ENCODE results near the gene C1QTNF5. TPM values are rescaled to one million over a fixed set of nuclear protein-coding genes. Genes with fewer than 3 reads are reported as not detected.

C1QTNF5 gene
- total RNA-seq, 1 experiment from 2014 or later = 5.9 TPM

DNA sequence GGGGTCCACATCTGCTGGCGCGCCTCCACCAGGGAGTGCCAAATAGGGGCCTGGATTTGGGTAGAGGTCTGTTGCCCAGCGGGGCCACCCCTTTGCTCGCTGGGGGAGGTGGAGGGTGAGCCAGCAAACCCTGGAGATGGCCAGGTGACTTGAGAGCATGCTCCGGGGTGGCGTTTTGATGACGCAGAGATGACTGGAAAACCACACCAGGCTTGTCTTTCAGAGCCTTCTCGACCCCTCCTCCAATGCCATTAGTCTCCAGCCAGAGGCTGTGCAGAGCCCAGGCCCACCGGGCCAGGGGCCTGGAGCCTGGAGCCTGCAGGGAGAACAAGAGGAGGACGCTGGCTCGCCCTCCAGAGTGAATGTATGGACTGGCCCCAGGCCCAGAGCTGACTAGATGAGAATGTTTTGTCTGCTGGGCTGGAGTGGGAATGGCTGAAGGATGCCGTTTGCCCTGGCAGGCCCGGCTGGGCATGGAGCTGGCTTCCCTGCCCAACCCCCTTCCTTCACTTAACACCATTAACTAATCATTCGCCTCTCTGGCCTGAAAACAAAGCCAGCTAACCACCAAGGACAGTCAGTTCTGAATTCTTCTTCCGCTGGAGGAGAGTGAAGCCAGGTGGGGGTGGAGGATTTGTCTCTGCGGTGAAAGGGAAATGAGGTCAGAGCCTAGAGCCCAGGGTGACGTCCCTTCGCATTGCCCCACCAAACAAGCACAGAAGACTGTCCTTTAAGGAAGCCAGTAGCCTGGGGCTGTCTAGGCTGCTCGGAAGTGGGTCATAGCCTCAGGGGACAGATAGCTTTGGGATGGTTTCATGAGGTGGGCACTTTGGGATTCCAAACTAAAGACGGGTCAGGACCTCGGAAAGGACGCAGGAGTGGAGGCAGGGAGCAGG lies 22.2 kb downstream of the C1QTNF5 start:
- DNase-seq (ENCODE audit: low read depth) = peak; percentile 95

DNA sequence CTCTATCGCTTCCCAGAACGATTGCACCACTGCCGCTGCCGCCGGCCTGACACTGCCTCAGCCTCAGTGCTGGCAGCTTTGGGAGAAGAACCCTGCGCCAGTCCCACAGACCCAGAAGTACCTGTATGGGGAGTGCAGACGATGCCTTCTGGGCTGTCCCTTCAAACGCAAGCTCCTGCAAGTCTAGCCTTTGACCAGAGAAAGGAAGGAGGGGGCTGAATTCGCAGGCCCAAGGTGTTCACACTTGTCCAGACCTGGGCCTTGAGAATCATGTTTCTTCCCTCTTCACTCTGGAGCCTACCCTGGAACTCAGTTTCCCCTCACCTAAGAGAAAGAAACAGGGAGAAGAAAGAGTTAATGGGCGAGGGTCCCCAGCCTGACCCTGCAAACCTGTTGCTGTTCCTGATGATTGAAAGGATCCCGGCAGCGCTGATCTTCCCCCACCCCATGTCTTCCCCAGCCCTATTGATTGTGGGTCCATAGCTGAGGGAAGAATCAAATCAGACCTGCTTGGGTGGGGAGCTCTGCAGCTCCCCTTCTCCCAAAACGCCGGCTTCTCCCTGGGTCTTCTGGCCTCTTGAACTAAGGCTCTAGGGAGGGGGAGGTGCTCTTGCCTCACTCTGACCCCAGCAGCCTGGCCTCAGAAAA lies 23.0 kb downstream of the C1QTNF5 start:
- DNase-seq (ENCODE audit: low read depth) = no peak

DNA sequence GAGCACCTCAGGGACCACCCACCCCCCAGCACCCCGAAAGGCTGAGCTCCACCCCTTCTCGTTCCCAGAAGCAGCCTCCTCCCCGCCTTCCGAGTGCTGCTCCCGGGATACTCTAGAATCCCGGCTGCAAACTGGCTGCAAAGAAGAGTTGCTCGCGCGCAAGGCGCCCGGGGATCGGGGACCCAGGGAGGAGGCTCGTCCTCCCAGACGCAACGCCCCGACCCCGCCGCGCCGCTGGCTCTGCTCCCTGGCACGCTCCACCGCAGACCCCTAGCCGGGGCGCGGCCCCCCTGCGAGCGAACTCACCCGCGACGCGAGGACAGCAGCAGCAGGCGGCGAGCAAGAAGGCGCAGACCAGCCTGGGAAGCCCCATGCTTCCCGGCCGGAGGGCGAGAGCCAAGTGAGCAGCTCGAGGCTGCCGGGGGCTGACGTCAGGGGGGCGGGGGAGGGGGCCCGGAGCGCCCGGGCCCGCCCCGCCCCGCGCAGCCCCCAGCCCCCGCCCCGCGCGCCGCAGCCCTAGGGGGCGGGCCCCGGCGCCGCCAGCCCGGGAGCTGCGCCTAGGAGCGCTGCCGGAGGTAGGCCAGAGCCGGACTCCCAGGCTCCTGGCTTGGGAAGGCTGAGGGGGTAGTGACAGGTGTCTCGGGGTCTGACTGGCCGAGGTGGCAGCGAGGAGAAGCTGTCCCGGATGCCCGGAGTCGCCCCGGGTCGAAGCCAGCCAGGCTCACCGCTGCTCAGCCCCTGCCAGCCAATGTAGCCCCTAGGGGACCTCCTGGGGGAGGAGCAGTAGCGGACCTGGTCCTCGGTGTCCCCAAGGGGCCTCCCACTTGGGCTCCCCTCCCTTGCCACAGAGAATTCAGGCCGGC lies 23.7 kb downstream of the C1QTNF5 start, which contains the start of gene MCAM:
Gene MCAM (minus strand): TSS at position 402 of the 863 bp plus-strand sequence. CDS start 29 bp downstream, at position 373.
- DNase-seq (ENCODE audit: low read depth) = peak; percentile 47

DNA sequence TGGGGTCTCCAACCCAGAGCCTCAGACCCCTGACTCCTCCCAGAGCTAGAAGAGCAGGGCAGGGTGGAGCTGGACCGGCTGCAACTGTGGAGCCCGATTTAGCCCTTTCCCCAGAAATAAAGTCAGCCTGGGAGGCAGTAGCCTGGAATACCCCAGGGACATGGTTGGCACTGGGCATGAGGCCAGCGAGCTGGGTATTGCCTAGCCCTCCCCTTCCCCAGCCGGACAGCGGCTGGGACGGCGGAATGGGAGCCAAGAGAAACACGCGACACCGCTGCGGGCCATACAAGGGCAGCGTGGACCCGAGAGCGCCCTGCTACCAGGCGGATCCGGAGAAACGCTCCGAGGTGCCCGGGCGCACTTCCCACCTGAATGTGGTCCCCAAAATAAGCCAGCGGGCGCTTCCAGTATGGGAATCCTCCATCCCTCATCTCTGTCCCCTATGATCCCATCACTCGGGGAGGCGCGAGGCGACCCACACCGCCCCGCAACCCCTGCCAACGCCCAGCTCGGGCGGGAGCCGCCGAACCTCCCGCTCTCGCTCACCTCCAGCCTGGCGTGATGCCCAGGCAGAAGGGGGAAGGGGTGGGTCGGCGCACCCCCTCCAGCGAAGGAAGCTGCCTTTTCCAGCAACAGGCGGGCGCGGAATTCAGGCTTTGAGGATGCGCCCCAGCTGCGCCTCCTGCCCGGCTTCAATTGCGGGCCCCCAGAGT lies 24.5 kb downstream of the C1QTNF5 start:
- DNase-seq (ENCODE audit: low read depth) = peak; percentile 68

DNA sequence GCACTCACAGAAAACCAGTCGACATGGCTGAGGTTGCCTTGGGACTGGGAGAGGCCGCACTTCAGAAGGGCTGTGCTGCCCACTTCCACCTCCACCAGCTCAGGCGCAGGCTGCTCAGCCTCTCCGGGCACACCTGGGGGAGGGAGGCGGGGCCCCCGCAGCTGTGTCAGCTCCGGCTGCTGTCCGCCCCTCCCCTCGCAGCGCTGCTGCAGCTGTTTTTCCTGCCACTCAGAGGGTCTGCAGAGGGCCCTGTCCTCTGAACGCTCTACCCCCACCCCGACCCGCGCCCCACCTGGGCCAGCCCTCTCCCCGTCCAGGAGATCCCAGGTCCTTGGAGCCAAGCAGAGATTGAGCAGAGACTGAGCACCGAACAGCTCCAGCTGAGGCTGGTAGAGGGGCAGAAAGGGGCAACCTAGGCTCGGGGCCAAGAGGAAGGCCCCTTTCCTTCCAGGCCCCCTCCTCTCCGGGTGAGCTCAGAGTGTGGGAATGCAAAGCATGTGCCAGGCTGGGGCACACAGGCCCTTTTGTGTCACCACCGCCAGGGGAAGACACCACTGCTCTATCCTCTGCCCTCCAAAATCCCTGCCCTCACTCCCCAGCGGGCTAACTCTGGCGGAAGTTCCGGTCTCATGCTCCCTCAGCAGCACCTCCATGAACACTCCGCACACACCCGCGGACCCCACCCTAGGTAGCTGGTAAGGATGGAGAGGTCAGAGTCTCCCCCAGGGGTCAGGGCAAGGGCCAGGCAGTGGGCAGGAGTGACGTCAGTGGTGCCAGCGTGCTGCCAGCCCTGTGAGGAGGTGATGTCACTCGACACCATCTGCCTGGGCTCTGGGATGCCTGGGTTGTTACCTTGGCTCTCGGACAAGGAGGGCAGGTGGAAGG lies 25.3 kb downstream of the C1QTNF5 start:
- peak; percentile 63 for DNase-seq (ENCODE audit: low read depth)

GRCh38 chr11:119314726-119315125 lies 26.0 kb downstream of the C1QTNF5 start:
- DNase-seq (ENCODE audit: low read depth) = no peak

DNA sequence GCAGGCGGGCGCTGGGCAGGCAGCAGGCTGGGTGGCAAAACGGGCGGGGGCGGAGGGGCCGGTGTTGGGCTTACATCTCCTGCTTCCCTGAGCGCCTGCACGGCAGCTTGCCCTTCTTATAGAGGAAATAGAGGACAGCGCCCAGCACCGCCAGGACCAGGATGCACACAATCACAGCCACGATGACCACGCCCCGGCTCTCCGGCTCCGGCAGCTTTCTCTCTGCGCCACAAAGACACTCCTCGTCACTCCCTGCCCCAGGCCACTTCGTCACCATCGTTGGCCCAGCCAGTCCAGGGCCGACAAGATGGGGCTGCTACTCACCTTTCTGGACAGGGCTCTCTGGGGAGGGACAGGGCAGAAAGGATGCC lies 30.0 kb downstream of the C1QTNF5 start:
- no peak for DNase-seq (ENCODE audit: low read depth)

GRCh38 chr11:119309953-119310681 lies 30.6 kb downstream of the C1QTNF5 start:
- no peak for DNase-seq (ENCODE audit: low read depth)

DNA sequence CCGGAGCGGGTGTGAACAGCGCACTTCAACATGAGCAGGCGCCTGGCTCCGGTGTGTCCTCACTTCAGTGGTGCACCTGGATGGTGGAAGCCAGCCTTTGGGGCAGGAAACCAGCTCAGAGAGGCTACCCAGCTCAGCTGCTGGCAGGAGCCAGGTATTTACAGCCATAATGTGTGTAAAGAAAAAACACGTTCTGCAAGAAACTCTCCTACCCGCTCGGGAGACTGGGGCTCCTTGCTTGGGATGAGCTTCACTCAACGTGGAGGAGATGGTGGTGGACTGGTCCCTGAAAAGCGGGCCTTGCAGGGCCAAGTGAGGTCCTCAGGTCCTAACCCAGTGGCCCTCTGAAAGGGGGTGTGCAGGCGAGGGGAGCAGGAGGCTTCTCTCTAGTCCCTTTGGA lies 31.3 kb downstream of the C1QTNF5 start:
- no peak for DNase-seq (ENCODE audit: low read depth)

- DNase-seq (ENCODE audit: low read depth) = no peak
Observed at GRCh38 chr11:119307974-119308373, 32.7 kb downstream of the C1QTNF5 start.

DNA sequence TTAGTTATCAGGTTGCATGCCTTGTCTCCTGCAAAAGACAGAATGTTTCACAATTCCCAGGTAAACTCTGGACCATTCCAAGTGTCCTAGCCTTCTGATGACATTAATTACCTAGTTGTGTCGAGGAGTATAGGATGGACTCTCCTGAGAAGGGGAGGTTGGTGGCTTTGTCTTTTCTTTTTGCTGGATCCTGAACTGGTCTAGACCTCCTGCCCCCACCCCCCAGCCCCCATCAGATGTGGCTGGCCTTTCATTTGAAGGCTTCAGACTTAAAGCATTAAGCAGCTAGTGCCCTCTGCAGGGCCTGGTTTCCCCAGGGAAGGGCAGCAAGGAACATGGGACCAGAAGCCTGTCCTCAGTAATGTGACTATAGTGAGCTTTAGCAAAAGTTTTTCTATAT lies 33.5 kb downstream of the C1QTNF5 start:
- peak; percentile 38 for DNase-seq (ENCODE audit: low read depth)

DNA sequence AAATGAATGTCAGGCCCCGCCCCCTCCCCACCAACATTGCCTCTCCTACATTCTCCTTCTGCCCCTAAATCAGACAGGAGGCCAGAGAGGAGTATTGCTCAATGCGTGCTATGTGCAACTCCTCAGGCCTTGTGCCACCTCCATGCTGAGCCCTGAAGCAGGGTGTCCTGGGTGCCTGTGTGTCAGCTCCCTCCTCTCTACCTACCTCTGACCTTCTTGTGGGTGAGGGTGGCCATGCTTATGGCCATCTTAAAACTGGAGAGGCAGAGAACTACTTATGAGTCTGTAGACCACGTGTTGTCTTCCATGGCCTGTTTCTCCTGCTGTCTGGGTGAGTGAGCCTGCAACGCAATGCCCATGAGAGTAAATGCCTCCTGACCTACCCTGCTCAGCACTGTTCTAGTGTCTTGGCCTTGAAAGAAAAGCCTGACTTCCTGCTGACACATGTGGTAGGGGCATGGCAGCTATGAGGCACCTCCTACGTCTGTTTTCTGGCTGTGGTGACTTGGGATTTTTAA lies 34.3 kb downstream of the C1QTNF5 start:
- no peak for DNase-seq (ENCODE audit: low read depth)

- DNase-seq (ENCODE audit: low read depth) = no peak
Observed at GRCh38 chr11:119305556-119306372, 34.9 kb downstream of the C1QTNF5 start.

DNA sequence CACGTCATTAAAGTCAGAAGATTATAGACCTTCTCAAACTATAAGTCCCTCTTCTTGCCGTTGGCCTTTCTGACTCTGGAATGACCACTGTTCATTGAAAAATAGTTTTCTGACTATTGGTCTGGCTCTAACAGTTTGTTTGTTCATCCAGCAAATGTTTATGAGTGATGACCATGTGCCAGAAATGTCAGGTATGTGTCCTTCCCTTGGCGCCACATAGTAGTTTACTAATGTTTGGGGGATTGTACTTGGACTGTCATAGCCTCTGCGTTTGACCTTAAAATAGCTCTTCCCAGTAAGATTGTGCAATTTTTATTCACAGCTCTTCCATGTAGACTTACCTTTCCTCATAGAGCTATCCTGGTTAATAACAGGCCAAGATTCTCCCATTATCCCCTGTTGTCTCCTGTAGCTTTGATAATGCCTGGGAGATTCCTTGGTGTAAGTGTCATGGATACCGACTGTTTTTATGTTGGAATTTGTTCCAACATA lies 37.4 kb downstream of the C1QTNF5 start:
- no peak for DNase-seq (ENCODE audit: low read depth)

GRCh38 chr11:119300198-119300964 lies 40.3 kb downstream of the C1QTNF5 start:
- DNase-seq (ENCODE audit: low read depth) = no peak

- DNase-seq (ENCODE audit: low read depth) = no peak
Observed at GRCh38 chr11:119299416-119299815, 41.3 kb downstream of the C1QTNF5 start.

DNA sequence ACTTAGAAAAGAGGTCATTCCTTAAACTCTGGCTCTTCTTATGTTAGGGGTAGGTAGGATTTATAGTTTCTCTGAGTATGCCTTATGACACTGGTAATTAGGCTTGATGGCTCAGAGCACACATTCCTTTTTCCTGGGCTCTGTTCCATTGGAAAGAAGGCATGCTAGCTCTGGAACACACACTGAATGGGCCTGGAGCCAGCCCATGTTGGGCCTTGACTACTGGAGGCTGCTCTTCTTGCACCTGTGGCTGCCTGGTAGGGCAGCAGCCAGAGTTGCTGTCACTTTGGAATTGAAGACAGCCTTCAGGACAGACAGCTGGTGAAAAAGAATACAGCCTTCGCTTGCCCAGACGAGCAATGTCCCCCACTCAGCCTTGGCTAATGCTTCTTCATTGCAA lies 42.0 kb downstream of the C1QTNF5 start:
- DNase-seq (ENCODE audit: low read depth) = no peak

GRCh38 chr11:119297938-119298337 lies 42.7 kb downstream of the C1QTNF5 start:
- DNase-seq (ENCODE audit: low read depth) = no peak

Data from M059J (cell line).